Stomach smooth muscle (tissue), 2 donors: ENCODE results near the gene ORAI2.

Experiments used
- H3K27ac ChIP-seq: one replicate; pipeline ENCODE4 v1.7.0; 2013; ENCODE audit warnings: mild to moderate bottlenecking, low read length, inconsistent platforms
- H3K27me3 ChIP-seq, 2 donors: one replicate each; pipeline ENCODE4 v1.7.0; 2013; ENCODE audit warnings: low read length in 2 of 2; ENCODE audit not compliant: insufficient read depth in 2 of 2, control insufficient read depth in 1 of 2
- H3K36me3 ChIP-seq, 2 donors: one replicate each; pipeline ENCODE4 v1.7.0; 2013; ENCODE audit warnings: low read length in 2 of 2; ENCODE audit not compliant: control insufficient read depth in 2 of 2, insufficient read depth in 2 of 2
- H3K4me1 ChIP-seq: one replicate; pipeline ENCODE4 v1.7.0; 2013; ENCODE audit warnings: low read length; ENCODE audit not compliant: control insufficient read depth, insufficient read depth
- H3K4me3 ChIP-seq, 2 donors: one replicate each; pipeline ENCODE4 v1.7.0; 2013; ENCODE audit warnings: low read length in 2 of 2
- H3K9ac ChIP-seq, 2 donors: one replicate each; pipeline ENCODE4 v1.7.0; 2013; ENCODE audit warnings: low read length in 2 of 2, mild to moderate bottlenecking in 1 of 2
- H3K9me3 ChIP-seq, 2 donors: one replicate each; pipeline ENCODE4 v1.7.0; 2013; ENCODE audit warnings: low read length in 2 of 2; ENCODE audit not compliant: control insufficient read depth in 2 of 2
- donor health status: healthy.
- donor health status: Pancreatic carcinoma.

Gene ORAI2

GRCh38 chr7:102457352-102457924, 24.1 kb downstream of the ORAI2 start:
- Histone ChIP-seq H3K4me1 (no peaks in the 10 kb centered on the region), H3K9ac (no peak overlapping the region), H3K27me3 (no peaks in the 10 kb centered on the region), H3K4me3 (no peak overlapping the region), H3K36me3 (peaks cover 11 to 19% of the 10 kb centered on the region in 2 donors), H3K9me3 (no peaks in the 10 kb centered on the region), H3K27ac (no peak overlapping the region)

- H3K9ac ChIP-seq, result no peak overlapping the region
- H3K4me3 ChIP-seq, result no peak overlapping the region
- no peaks in the 10 kb centered on the region for H3K27me3 ChIP-seq
- H3K4me1 ChIP-seq, result peaks cover 10% of the 10 kb centered on the region
- H3K9me3 ChIP-seq, result no peaks in the 10 kb centered on the region
- peaks cover 11 to 19% of the 10 kb centered on the region in 2 donors for H3K36me3 ChIP-seq
- H3K27ac ChIP-seq, result no peak overlapping the region
Observed at GRCh38 chr7:102459221-102459844, 26.0 kb downstream of the ORAI2 start.

- Histone ChIP-seq H3K4me3 (no peak overlapping the region), H3K9me3 (no peaks in the 10 kb centered on the region), H3K4me1 (peaks cover 16% of the 10 kb centered on the region), H3K27me3 (no peaks in the 10 kb centered on the region), H3K9ac (no peak overlapping the region), H3K36me3 (peaks cover 11 to 19% of the 10 kb centered on the region in 2 donors), H3K27ac (no peak overlapping the region)
Observed at GRCh38 chr7:102460467-102460866, 27.1 kb downstream of the ORAI2 start.

GRCh38 chr7:102463841-102464576, 30.6 kb downstream of the ORAI2 start:
- H3K9ac ChIP-seq, result peak overlapping the region; percentile 96
- H3K36me3 ChIP-seq, result peaks cover 0 to 4% of the 10 kb centered on the region in 2 donors
- peak overlapping the region; percentile 86 to 99 for H3K4me3 ChIP-seq
- H3K4me1 ChIP-seq, result peaks cover 23% of the 10 kb centered on the region
- no peaks in the 10 kb centered on the region for H3K9me3 ChIP-seq
- no peaks in the 10 kb centered on the region for H3K27me3 ChIP-seq
- peak overlapping the region; percentile 55 for H3K27ac ChIP-seq

- H3K27ac ChIP-seq, result peak within 1 kb of the TSS; percentile 55
- no peaks in the 10 kb centered on the region for H3K36me3 ChIP-seq
- H3K9me3 ChIP-seq, result no peaks in the 10 kb centered on the region
- H3K27me3 ChIP-seq, result no peaks in the 10 kb centered on the region
- peak within 1 kb of the TSS; percentile 86 to 99 for H3K4me3 ChIP-seq
- peaks cover 23% of the 10 kb centered on the region for H3K4me1 ChIP-seq
- peak within 1 kb of the TSS; percentile 96 for H3K9ac ChIP-seq
Observed at GRCh38 chr7:102464577-102465280, 31.4 kb downstream of the ORAI2 start, which contains the start of the genes ALKBH4 and LRWD1. ALKBH4 (minus strand) TSS chr7:102464863; CDS start chr7:102464836, 27 bp downstream. LRWD1 (plus strand) TSS chr7:102464984; CDS start chr7:102465081, 97 bp downstream.

- peak overlapping the region in 1 of 2 donors; percentile 99 for H3K4me3 ChIP-seq
- peaks cover 23% of the 10 kb centered on the region for H3K4me1 ChIP-seq
- H3K9me3 ChIP-seq, result no peaks in the 10 kb centered on the region
- H3K27ac ChIP-seq, result no peak overlapping the region
- H3K27me3 ChIP-seq, result no peaks in the 10 kb centered on the region
- H3K9ac ChIP-seq, result peak overlapping the region in 1 of 2 donors; percentile 58
- peaks cover 0 to 3% of the 10 kb centered on the region in 2 donors for H3K36me3 ChIP-seq
Observed at GRCh38 chr7:102466097-102466496, 32.7 kb downstream of the ORAI2 start.

- Histone ChIP-seq H3K4me1 (peaks cover 23% of the 10 kb centered on the region), H3K27ac (no peak overlapping the region)
Observed at GRCh38 chr7:102467581-102468477, 34.5 kb downstream of the ORAI2 start.

GRCh38 chr7:102468478-102469350, 35.3 kb downstream of the ORAI2 start:
- Histone ChIP-seq H3K27ac (no peak overlapping the region), H3K36me3 (peaks cover 4 to 15% of the 10 kb centered on the region in 2 donors), H3K27me3 (no peaks in the 10 kb centered on the region)

More at GRCh38 chr7:102467581-102468477, 34.5 kb downstream of the ORAI2 start:
- Histone ChIP-seq H3K9me3 (no peaks in the 10 kb centered on the region), H3K27me3 (no peaks in the 10 kb centered on the region), H3K4me3 (no peak overlapping the region), H3K9ac (no peak overlapping the region), H3K36me3 (peaks cover 0 to 8% of the 10 kb centered on the region in 2 donors)

GRCh38 chr7:102469351-102469971, 36.1 kb downstream of the ORAI2 start:
- no peak overlapping the region for H3K9ac ChIP-seq
- H3K4me1 ChIP-seq, result peaks cover 16% of the 10 kb centered on the region
- H3K36me3 ChIP-seq, result peaks cover 4 to 15% of the 10 kb centered on the region in 2 donors
- H3K27ac ChIP-seq, result no peak overlapping the region
- H3K9me3 ChIP-seq, result no peaks in the 10 kb centered on the region
- no peak overlapping the region for H3K4me3 ChIP-seq
- no peaks in the 10 kb centered on the region for H3K27me3 ChIP-seq

More at GRCh38 chr7:102468478-102469350, 35.3 kb downstream of the ORAI2 start:
- Histone ChIP-seq H3K9me3 (no peaks in the 10 kb centered on the region), H3K9ac (no peak overlapping the region), H3K4me3 (no peak overlapping the region), H3K4me1 (peaks cover 21% of the 10 kb centered on the region)
